IMR-90 (cell line): ENCODE data around the gene PIAS1.

Experiments
- BHLHE40 ChIP-seq: fragments of 150-350 bp; IDR thresholded peaks from 2 replicates; pipeline ENCODE4 v1.6.1; 2016; ENCODE audit warnings: mild to moderate bottlenecking, low read depth, low read length
- CHD1 ChIP-seq: IDR thresholded peaks from 2 replicates; pipeline ENCODE4 v1.6.1; 2012; ENCODE audit warnings: low read depth, low read length, improper control_type of control experiment
- CTCF ChIP-seq: conservative IDR thresholded peaks from 2 replicates; pipeline ENCODE4 v1.5.1; 2012; ENCODE audit warnings: mild to moderate bottlenecking, low read depth, low read length, improper control_type of control experiment
- ELK1 ChIP-seq: fragments of 150-350 bp; IDR thresholded peaks from 2 replicates; pipeline ENCODE4 v1.6.1; 2016; ENCODE audit warnings: low read depth, mild to moderate bottlenecking, low read length, moderate library complexity, borderline replicate concordance
- MAFK ChIP-seq: IDR thresholded peaks from 2 replicates; pipeline ENCODE4 v1.6.1; 2012; ENCODE audit warnings: low read depth, low read length, improper control_type of control experiment
- MAZ ChIP-seq: IDR thresholded peaks from 2 replicates; pipeline ENCODE4 v1.6.1; 2012; ENCODE audit warnings: low read depth, mild to moderate bottlenecking, low read length, improper control_type of control experiment, moderate library complexity, borderline replicate concordance
- MXI1 ChIP-seq: IDR thresholded peaks from 2 replicates; pipeline ENCODE4 v1.6.1; 2012; ENCODE audit warnings: low read depth, mild to moderate bottlenecking, low read length, moderate library complexity, borderline replicate concordance
- POLR2A ChIP-seq: IDR thresholded peaks from 2 replicates; pipeline ENCODE4 v1.6.1; 2012; ENCODE audit warnings: mild to moderate bottlenecking, low read depth, low read length
- SMC3 ChIP-seq: fragments of 150-350 bp; IDR thresholded peaks from 2 replicates; pipeline ENCODE4 v1.6.1; 2016; ENCODE audit warnings: low read depth, mild to moderate bottlenecking, antibody characterized with exemption, low read length, moderate library complexity

- TF ChIP-seq CTCF, result no peak
- TF ChIP-seq POLR2A, result no peak
- TF ChIP-seq MXI1, result no peak
- TF ChIP-seq SMC3, result no peak
- no peak for TF ChIP-seq ELK1
- TF ChIP-seq MAFK, result no peak
- TF ChIP-seq CHD1, result no peak
- TF ChIP-seq MAZ, result no peak
- no peak for TF ChIP-seq BHLHE40
Measured at GRCh38 chr15:68166847-68167246, 112.7 kb downstream of the PIAS1 start.
